ENCODE data around the gene SLX9. TPM values are rescaled to one million over a fixed set of nuclear protein-coding genes. Genes with fewer than 3 reads are reported as not detected.

The SLX9 gene
- polyA plus RNA-seq, 1 donor from 2014 or later = 15.4 TPM

- Histone ChIP-seq H2AFZ (ENCODE audit: low read depth, low read length) (no peak overlapping the region), H3K9me2 (ENCODE audit: insufficient read depth, low read length) (no peaks in the 10 kb centered on the region), H3F3A (ENCODE audit: insufficient read depth, low read length, poor library complexity, severe bottlenecking) (no peaks in the 10 kb centered on the region), H3K4me3 (ENCODE audit: low read length) (no peak overlapping the region), H3K79me2 (replicated peaks; ENCODE audit: insufficient read depth, low read length) (no peaks in the 10 kb centered on the region), H3K9ac (ENCODE audit: low read length) (no peak overlapping the region), H4K20me1 (ENCODE audit: insufficient read depth) (no peaks in the 10 kb centered on the region), H3K4me2 (ENCODE audit: low read length) (no peak overlapping the region), H3K9me3 (ENCODE audit: low read length) (no peaks in the 10 kb centered on the region), H3K27me3 (ENCODE audit: insufficient read depth, low read depth, low read length) (no peaks in the 10 kb centered on the region), H3K27ac (ENCODE audit: low read length) (no peak overlapping the region), H3K36me3 (ENCODE audit: insufficient read depth, low read length) (no peaks in the 10 kb centered on the region)
- TF ChIP-seq POLR2AphosphoS5 (IDR thresholded peaks at IDR 0.05) (no peak), CTCF (IDR thresholded peaks at IDR 0.05; ENCODE audit: poor library complexity, severe bottlenecking) (no peak), EP300 (conservative IDR thresholded peaks at IDR 0.05; ENCODE audit: poor library complexity, severe bottlenecking) (no peak), MXI1 (conservative IDR thresholded peaks at IDR 0.05; ENCODE audit: poor library complexity, severe bottlenecking) (no peak), EZH2 (IDR thresholded peaks at IDR 0.05; ENCODE audit: borderline replicate concordance, insufficient read depth, low read length, poor library complexity, severe bottlenecking) (no peak), REST (IDR thresholded peaks at IDR 0.05; ENCODE audit: borderline replicate concordance) (no peak)
Measured at GRCh38 chr21:44980562-44981489, 41.0 kb downstream of the SLX9 start.

GRCh38 chr21:44982558-44983250 is 42.9 kb downstream of the SLX9 start:
- H3K27ac ChIP-seq (ENCODE audit: low read length) = no peak overlapping the region

More at GRCh38 chr21:44982558-44983250, 42.9 kb downstream of the SLX9 start:
- TF ChIP-seq EZH2 (IDR thresholded peaks at IDR 0.05; ENCODE audit: borderline replicate concordance, insufficient read depth, low read length, poor library complexity, severe bottlenecking) (no peak), MXI1 (conservative IDR thresholded peaks at IDR 0.05; ENCODE audit: poor library complexity, severe bottlenecking) (no peak)
- Histone ChIP-seq H3K9me2 (ENCODE audit: insufficient read depth, low read length) (no peaks in the 10 kb centered on the region), H4K20me1 (ENCODE audit: insufficient read depth) (no peaks in the 10 kb centered on the region), H3K9me3 (ENCODE audit: low read length) (no peaks in the 10 kb centered on the region), H3K4me2 (ENCODE audit: low read length) (no peak overlapping the region), H3K9ac (ENCODE audit: low read length) (no peak overlapping the region), H3K27me3 (ENCODE audit: insufficient read depth, low read depth, low read length) (no peaks in the 10 kb centered on the region), H3K79me2 (replicated peaks; ENCODE audit: insufficient read depth, low read length) (no peaks in the 10 kb centered on the region), H3K4me3 (ENCODE audit: low read length) (no peak overlapping the region), H3F3A (ENCODE audit: insufficient read depth, low read length, poor library complexity, severe bottlenecking) (no peaks in the 10 kb centered on the region), H2AFZ (ENCODE audit: low read depth, low read length) (no peak overlapping the region), H3K36me3 (ENCODE audit: insufficient read depth, low read length) (no peaks in the 10 kb centered on the region)
